AG04449 (cell line): ENCODE measurements around the gene NTM.

Experiments
- CTCF ChIA-PET: fragments of 350-600 bp; formaldehyde crosslinking; extraction: SDS; loops from one replicate; lab custom pipeline; 2021; ENCODE audit warnings: antibody characterized with exemption; lab: Yijun Ruan, JAX
- POLR2A ChIA-PET: fragments of 400-600, 350-600 bp; formaldehyde crosslinking; extraction: SDS; loops from one replicate; lab custom pipeline; 2020; ENCODE audit warnings: antibody characterized with exemption, inconsistent platforms; lab: Yijun Ruan, JAX
- DNase-seq: peaks from one replicate; pipeline ENCODE4 v3.0.0-alpha.2; 2010; ENCODE audit warnings: low read depth, low spot score
- H3K4me3 ChIP-seq: 2 replicates; pipeline ENCODE4 v1.5.1; 2011; ENCODE audit warnings: low read depth, mild to moderate bottlenecking, control low read depth, low read length
- TF ChIP-seq, protein P1 (sequence below): IDR thresholded peaks from one replicate; pipeline ENCODE4 v1.5.1; 2011; ENCODE audit warnings: mild to moderate bottlenecking, moderate library complexity, low read length, control low read depth, inconsistent platforms; ENCODE audit not compliant: insufficient read depth; ENCODE audit errors: missing control alignments

The NTM gene

DNA sequence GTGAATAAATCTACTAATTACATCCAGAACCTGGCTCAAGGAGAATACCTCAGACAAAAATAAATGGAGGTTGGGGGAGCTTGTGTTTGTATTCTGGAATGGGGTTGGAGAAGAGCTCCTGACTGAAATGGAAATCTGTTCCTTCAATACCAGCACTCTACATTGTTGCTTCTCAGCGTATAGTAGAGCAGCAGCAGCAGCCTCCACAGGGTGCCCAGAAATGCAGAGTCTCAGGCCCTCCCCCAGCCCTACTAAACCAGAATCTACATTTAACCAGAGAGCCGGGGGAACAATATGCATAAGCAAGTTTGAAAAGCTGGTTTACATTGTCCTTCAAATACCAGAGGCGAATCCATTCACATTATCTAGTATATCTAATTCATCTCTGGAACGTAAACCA, 474.8 kb downstream of the NTM start:
- TF ChIP-seq, protein P1, sequence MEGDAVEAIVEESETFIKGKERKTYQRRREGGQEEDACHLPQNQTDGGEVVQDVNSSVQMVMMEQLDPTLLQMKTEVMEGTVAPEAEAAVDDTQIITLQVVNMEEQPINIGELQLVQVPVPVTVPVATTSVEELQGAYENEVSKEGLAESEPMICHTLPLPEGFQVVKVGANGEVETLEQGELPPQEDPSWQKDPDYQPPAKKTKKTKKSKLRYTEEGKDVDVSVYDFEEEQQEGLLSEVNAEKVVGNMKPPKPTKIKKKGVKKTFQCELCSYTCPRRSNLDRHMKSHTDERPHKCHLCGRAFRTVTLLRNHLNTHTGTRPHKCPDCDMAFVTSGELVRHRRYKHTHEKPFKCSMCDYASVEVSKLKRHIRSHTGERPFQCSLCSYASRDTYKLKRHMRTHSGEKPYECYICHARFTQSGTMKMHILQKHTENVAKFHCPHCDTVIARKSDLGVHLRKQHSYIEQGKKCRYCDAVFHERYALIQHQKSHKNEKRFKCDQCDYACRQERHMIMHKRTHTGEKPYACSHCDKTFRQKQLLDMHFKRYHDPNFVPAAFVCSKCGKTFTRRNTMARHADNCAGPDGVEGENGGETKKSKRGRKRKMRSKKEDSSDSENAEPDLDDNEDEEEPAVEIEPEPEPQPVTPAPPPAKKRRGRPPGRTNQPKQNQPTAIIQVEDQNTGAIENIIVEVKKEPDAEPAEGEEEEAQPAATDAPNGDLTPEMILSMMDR, result no peak
- CTCF ChIA-PET, result interaction anchor here (0.9 to 1.6 kb wide), 2 partner anchors 20 to 151 kb away, joined by 3 to 7 read pairs; no protein-coding TSS in a partner anchor
- POLR2A ChIA-PET, result no interaction called here
- DNase-seq, result no peak
- no peak overlapping the region for H3K4me3 ChIP-seq

DNA sequence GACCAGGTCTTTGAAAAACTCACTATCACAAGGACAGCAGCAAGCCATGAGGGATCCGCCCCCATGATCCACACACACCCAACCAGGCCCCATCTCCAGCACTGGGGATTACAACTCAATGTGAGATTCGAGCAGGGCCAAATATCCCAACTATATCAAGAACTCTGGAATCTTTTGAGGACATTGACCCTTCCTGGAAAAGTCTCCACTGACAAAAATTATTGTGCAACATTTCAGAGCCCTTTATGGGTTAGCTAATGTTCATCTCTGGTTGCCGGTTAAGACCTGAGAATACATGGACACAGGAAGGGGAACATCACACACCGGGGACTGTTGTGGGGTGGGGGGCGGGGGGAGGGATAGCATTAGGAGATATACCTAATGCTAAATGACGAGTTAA, 479.1 kb downstream of the NTM start:
- ChIA-PET POLR2A (no interaction called here), CTCF (interaction anchor here (0.9 to 2.8 kb wide), 3 partner anchors 18 to 102 kb away, joined by 3 to 12 read pairs (median 4); no protein-coding TSS in a partner anchor)
- DNase-seq, result no peak
- no peak overlapping the region for H3K4me3 ChIP-seq
- TF ChIP-seq, protein P1, result no peak

DNA sequence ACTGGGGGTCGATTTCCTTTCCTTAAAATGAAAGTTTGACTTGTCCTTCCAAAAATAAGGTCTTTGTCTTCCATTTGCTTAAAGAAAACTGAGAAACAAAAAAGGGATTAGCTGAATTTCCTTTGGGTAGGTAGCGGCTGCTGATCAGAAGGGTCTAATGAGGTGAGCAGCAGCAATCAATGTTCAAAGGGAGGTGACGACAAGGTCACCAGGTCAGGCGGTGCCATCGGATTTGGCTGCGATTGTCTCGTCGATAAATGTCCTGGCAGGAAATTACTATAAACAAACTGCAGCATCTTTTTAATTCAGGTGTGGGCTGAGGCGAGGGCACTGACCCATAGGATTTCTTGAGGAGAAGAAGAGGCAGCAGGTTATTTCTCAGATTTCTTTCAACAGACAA, 480.1 kb downstream of the NTM start:
- no peak overlapping the region for H3K4me3 ChIP-seq
- TF ChIP-seq, protein P1, result no peak
- ChIA-PET POLR2A (no interaction called here), CTCF (interaction anchor here (0.8 to 2.8 kb wide), 5 partner anchors 58 to 274 kb away, joined by 3 to 12 read pairs (median 4); no protein-coding TSS in a partner anchor)
- no peak for DNase-seq

DNA sequence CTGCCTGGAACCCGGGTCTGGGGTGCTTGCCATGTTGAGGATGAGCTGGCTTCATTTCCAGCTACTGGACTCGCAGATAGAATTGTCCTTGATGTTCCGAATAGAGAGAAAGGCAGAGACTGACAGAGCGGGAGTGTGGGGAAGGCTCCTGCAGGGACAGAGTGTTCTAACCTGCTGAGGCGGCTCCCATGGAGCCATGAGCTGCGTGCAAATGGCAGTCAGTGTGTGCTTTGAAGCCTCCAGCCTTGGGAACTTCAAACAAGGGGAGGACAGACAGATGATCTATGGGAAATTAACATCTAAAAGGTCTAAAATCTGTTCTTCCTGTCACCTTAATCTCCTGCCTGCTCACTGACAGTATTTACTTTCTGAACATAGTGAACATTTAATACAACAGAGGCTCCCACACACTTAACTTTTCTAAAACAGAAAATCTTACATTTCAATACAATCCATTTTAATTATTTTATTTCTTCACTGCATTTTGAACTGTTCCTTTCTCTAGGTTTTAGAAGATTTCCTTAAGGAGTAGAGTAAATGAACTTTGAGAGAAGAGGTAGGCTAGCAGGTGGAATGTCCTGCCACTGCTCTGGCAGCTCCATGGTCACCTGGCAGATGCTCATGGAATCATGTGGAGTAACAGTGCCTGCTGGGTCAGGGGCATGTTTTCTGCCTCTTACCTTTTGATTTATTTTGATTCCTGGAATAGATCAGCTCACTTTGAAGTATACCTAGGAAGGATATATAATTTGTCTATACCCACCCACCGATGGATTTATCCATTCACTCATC, 481.7 kb downstream of the NTM start:
- ChIA-PET POLR2A (no interaction called here), CTCF (interaction anchor here (1.1 to 2.8 kb wide), 5 partner anchors 8 to 158 kb away, joined by 3 to 12 read pairs (median 6); no protein-coding TSS in a partner anchor)
- H3K4me3 ChIP-seq, result no peak overlapping the region
- no peak for DNase-seq
- TF ChIP-seq, protein P1, result no peak

DNA sequence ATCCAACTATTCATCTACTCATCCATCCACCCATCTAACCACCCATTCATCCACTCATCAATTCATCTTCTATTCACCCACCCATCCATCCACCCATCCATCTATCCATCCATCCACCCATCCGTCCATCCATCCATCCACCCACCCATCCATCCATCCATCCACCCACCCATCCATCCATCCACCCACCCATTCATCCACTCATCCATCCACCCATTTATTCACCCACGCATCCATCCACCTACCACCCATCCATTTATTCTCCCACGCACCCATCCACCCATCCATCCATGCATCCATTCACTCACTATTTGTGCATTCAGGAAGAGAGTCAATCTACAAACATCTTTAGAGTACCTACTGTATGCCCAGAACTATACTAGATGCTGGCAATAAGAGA, 482.3 kb downstream of the NTM start:
- TF ChIP-seq, protein P1, result no peak
- POLR2A ChIA-PET, result no interaction called here
- CTCF ChIA-PET, result interaction anchor here (2.2 kb wide), 1 partner anchor 15 kb away, joined by 6 read pairs; no protein-coding TSS in a partner anchor
- no peak for DNase-seq
- no peak overlapping the region for H3K4me3 ChIP-seq

DNA sequence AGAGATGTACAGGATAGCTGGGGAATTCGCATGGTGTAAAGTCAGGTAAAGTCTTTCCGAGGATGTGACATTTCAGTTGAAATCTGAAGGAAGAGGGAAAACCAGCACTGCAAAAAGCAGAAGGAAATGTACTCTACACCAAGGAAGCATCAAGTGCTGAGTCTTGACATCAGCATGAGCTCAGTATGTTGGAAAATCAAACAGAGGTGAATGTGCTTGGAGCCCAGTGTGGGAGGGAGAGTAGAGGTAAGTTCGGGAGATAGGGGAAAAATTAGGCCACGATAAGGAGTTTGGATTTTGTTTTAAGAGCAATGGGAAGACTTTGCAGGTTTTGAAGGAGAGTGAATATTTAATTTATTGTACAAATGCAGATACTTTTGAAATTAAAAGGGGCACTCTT, 484.0 kb downstream of the NTM start:
- CTCF ChIA-PET, result interaction anchor here (0.9 to 1.3 kb wide), 3 partner anchors 14 to 159 kb away, joined by 3 to 5 read pairs (median 4); no protein-coding TSS in a partner anchor
- TF ChIP-seq, protein P1, result no peak
- no peak overlapping the region for H3K4me3 ChIP-seq
- POLR2A ChIA-PET, result no interaction called here
- no peak for DNase-seq
